GM21723 (cell line): ENCODE data around the gene AK9.

Experiments used
- ATAC-seq: cut with Tn5 transposase; IDR thresholded peaks from one replicate; pipeline ENCODE4 v1.9.1; 2021; ENCODE audit warnings: mild to moderate bottlenecking, moderate library complexity; ENCODE audit not compliant: unreplicated experiment

The AK9 gene

GRCh38 chr6:109515781-109516409 is 175.1 kb downstream of the AK9 start:
- ATAC-seq, result no peak

- no peak for ATAC-seq
These were observed 176.1 kb downstream of the AK9 start for GRCh38 chr6:109514946-109515345.

- ATAC-seq, result no peak
These were observed 177.4 kb downstream of the AK9 start for GRCh38 chr6:109513571-109514071.

- ATAC-seq, result no peak
These were observed 178.7 kb downstream of the AK9 start for GRCh38 chr6:109512271-109512817.

GRCh38 chr6:109511832-109512231 is 179.2 kb downstream of the AK9 start:
- ATAC-seq, result no peak

GRCh38 chr6:109510358-109510757 is 180.6 kb downstream of the AK9 start:
- no peak for ATAC-seq

GRCh38 chr6:109508166-109508860 is 182.7 kb downstream of the AK9 start:
- ATAC-seq, result no peak

- no peak for ATAC-seq
These were observed 183.4 kb downstream of the AK9 start for GRCh38 chr6:109507490-109508072.

GRCh38 chr6:109506841-109507240 is 184.2 kb downstream of the AK9 start:
- ATAC-seq, result no peak

GRCh38 chr6:109506314-109506713 is 184.7 kb downstream of the AK9 start:
- ATAC-seq, result no peak

- no peak for ATAC-seq
These were observed 187.4 kb downstream of the AK9 start for GRCh38 chr6:109503327-109504224.

GRCh38 chr6:109498936-109499335 is 192.1 kb downstream of the AK9 start:
- ATAC-seq, result no peak

- no peak for ATAC-seq
These were observed 192.9 kb downstream of the AK9 start for GRCh38 chr6:109498052-109498451.

GRCh38 chr6:109496036-109496772 is 194.8 kb downstream of the AK9 start:
- ATAC-seq, result no peak

- ATAC-seq, result no peak
These were observed 197.1 kb downstream of the AK9 start for GRCh38 chr6:109493865-109494264.

GRCh38 chr6:109491207-109491938 is 199.6 kb downstream of the AK9 start:
- ATAC-seq, result no peak

- no peak for ATAC-seq
These were observed 200.3 kb downstream of the AK9 start for GRCh38 chr6:109490713-109491112.

GRCh38 chr6:109488001-109488400 is 203.0 kb downstream of the AK9 start:
- ATAC-seq, result no peak

GRCh38 chr6:109486068-109486467 is 204.9 kb downstream of the AK9 start:
- ATAC-seq, result no peak
